Measurements from ENCODE around the gene ZFP64.

Gene ZFP64

DNA sequence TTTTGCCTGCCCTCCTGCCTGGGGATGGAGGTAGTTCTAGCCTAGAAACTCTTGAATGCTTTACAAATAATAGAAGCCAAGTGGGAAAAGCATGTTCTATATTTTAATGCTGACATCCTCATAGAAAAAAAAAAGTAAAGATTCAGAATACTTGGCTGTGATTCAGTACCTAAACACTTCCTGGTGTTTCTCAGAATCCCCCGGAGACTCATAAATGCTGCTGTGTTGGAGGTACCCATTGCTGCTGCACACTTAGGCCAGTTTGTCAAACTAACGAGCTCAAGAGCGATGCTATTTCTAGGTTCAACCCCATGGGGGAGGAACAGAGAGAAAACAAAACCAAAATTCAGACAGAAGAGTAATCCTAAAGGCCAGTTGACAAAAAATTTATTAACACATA is 38.8 kb upstream of the ZFP64 start:
- TF ChIP-seq, protein P1, sequence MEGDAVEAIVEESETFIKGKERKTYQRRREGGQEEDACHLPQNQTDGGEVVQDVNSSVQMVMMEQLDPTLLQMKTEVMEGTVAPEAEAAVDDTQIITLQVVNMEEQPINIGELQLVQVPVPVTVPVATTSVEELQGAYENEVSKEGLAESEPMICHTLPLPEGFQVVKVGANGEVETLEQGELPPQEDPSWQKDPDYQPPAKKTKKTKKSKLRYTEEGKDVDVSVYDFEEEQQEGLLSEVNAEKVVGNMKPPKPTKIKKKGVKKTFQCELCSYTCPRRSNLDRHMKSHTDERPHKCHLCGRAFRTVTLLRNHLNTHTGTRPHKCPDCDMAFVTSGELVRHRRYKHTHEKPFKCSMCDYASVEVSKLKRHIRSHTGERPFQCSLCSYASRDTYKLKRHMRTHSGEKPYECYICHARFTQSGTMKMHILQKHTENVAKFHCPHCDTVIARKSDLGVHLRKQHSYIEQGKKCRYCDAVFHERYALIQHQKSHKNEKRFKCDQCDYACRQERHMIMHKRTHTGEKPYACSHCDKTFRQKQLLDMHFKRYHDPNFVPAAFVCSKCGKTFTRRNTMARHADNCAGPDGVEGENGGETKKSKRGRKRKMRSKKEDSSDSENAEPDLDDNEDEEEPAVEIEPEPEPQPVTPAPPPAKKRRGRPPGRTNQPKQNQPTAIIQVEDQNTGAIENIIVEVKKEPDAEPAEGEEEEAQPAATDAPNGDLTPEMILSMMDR (IDR thresholded peaks at IDR 0.05), result no peak

DNA sequence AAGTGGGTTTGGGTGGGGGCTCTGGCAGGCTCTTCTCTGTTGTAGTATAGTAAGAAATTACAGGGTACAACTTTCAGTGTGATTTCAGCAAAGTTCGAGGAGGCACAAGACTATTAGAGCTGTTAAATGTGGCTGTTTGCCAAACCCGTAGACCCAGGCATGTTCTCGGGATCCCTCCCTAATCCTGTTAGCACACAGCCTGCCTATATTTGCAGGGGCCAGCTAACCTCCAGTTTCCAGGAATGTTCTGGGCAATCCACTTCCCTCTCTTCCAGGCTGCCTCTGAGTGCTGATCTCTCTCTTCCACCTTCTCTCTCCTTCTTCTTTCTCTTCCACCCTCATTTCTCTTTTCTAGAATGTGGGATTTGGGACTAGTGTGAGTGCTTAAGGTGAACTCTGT is 34.8 kb upstream of the ZFP64 start:
- TF ChIP-seq, protein P1 (IDR thresholded peaks at IDR 0.05), result no peak

DNA sequence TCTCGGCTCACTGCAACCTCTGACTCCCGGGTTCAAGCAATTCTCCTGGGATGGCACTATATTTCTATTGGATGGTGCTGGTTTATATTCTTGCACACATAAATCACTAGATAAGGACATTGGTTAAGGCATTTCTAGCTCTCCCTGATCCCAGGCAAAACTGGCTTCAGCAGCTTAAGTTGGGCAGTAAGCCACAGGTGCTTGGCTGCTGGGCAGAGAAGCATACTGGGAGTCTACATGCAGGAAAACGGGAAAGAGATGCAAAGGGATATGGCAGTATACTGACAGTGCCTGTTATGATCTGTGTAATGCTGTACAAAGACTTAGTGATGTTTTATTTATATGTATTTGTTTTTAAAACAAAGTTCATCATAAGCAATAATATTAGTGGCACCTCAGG is 33.3 kb upstream of the ZFP64 start:
- TF ChIP-seq, protein P1 (IDR thresholded peaks at IDR 0.05), result no peak

DNA sequence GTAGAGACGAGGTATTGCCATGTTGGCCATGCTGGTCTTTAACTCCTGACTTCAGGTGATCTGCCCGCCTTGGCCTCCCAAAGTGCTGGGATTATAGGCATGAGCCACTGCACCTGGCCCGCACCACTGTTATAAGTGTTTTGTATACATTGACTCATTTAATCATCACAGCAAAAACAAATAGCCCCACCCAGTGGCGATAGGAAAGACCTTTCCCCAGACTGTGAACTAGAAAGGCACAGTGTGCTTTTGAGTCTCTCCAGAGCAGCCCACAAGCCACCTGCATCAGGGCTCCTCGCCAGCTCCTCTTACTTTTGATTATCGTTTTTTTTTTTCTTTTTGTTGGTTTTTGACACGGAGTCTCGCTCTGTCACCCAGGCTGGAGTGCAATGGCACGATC is 27.9 kb upstream of the ZFP64 start:
- TF ChIP-seq, protein P1 (IDR thresholded peaks at IDR 0.05), result peak; percentile 34; the same call in 1 of the 2 replicates

DNA sequence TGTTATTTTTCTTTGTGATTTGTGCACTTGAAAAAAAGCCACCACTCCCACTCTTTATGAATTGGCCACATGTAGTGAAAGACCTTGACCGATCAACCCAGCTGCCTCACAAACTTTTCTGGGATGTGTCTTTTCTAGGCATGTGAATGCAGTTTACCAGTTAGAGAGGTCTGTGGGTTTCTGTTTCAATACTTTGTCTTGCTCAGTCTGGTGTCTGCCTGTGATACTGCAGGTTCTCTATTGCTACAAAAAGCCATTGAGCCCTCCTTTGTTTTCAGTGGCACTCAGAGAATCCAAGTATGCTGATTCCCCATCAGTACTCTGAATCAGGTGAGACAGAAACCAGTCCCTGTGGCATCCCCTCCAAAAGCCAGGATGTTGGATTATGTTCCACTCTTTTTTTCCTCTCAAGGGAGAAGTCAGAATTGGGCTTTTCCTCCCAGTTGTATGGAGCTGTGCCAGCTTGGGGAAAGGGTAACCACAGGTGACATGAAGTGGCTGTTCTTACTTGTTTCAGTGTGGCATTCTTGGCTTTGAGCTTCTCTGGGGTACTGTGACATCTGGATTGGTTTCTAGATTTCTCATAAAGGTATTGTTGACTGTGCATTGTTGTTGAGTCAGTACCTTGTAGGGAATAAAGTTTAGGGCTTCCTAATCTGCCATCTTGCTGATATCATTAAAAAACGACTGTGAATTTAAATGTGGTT is 26.3 kb upstream of the ZFP64 start:
- TF ChIP-seq, protein P1 (IDR thresholded peaks at IDR 0.05), result no peak

DNA sequence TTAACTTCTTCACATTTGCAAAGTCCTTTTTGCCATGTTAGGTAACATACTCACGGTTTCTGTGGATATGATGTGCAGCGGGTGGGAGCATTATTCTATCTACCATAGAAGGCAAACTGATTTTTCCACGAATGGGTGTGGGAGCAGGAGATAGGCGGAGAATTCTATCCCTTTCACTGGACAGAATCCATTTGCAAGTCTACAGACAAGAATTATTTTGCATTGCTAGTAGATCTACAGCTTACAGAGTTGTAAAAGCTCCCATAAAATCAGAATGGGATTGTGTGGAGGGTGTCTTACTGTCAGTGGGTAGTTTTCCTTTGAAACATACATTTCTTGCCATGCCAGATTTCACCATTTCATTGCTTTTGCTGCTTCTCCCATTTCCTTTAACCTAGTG is 22.4 kb upstream of the ZFP64 start:
- TF ChIP-seq, protein P1 (IDR thresholded peaks at IDR 0.05), result no peak

DNA sequence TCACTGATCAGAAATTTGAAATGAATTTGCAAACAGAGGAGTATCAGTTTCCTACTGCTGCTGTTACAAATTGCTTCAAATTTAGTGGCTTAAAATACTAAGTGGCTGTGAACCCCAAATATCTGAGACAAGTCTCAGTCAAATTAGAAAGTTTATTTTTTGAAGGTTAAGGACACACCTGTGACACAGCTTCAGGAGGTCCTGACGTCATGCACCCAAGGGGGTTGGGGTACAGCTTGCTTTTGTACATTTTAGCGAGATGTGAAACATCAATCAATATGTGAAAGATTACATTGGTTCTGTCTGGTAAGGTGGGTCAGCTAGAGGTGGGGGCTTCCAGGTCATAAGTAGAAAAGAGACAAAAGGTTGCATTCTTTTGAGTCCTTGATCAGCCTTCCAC is 21.4 kb upstream of the ZFP64 start:
- TF ChIP-seq, protein P1 (IDR thresholded peaks at IDR 0.05), result no peak
